HCEC 1CT (cell line): ENCODE data around the gene MPRIP.
A peak's percentile ranks its signal among the peaks of the same experiment; 100 is the strongest.
"Not testable (repeated sequence)": the region's sequence is repeated elsewhere in the genome, so short reads cannot be mapped to it uniquely, and the experiment has no call there.

Experiments
- DNase-seq: peaks from one replicate; pipeline ENCODE4 v3.0.0-alpha.2; 2017

MPRIP gene

GRCh38 chr17:17173921-17174320 is 131.7 kb downstream of the MPRIP start:
- DNase-seq: no peak

DNA sequence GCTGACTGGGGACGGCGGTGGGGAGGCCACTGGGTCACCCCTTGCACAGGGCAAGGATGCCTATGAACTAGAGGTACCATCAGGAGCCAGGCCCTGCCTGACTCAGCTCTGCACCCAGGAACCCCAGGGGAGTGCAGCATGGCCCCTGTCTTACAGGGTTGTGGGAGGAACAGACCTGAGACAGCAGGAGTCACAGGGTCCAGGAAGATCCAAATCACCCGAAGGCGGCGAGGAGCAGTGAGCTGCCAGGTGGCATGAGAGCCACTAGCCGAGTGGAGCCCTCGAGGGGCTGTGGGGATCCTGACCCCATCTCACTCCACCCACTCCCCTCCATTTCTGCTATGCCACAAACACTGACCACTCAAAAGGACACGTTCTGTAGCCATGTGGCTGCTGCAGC is 133.1 kb downstream of the MPRIP start:
- DNase-seq: no peak

- DNase-seq: no peak
Measured at GRCh38 chr17:17175917-17176316, 133.7 kb downstream of the MPRIP start.

GRCh38 chr17:17176341-17176740 is 134.1 kb downstream of the MPRIP start:
- DNase-seq: no peak

DNA sequence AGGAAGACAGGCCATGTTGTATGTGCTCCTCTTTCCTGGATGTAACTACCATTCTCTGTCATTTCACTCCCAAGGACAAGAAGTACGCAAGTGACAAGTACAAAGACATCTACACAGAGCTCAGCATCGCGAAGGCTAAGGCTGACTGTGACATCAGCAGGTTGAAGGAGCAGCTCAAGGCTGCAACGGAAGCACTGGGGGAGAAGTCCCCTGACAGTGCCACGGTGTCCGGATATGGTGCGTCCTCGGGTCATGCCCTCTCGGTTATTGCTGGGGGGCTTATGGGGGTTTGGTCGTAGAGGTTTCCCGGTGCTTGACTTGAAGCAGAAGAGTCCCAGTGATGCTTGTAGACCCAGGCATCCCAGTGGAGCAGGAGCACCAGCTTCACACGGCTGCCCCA is 134.9 kb downstream of the MPRIP start:
- DNase-seq: no peak

DNA sequence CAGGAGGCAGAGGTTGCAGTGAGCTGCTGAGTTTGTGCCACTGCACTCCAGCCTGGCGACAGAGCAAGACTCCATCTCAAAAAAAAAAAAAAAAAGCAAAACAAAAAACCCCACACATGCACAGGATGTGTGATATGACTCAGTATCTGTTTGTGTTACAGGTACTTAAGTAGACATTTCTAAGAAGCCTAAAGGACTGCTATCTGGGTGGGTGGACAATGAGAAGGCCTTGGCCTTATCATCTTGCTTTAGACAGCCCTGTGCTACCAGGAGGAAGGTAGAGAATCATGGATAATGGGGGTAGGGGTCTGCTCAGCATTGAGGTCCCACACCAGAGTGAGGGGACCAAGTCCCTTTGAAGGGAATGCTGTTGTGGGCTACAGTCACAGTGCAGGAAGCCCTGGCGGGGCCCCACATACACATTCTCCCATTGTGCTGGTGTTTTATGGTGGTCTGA is 137.1 kb downstream of the MPRIP start:
- DNase-seq: no peak

DNA sequence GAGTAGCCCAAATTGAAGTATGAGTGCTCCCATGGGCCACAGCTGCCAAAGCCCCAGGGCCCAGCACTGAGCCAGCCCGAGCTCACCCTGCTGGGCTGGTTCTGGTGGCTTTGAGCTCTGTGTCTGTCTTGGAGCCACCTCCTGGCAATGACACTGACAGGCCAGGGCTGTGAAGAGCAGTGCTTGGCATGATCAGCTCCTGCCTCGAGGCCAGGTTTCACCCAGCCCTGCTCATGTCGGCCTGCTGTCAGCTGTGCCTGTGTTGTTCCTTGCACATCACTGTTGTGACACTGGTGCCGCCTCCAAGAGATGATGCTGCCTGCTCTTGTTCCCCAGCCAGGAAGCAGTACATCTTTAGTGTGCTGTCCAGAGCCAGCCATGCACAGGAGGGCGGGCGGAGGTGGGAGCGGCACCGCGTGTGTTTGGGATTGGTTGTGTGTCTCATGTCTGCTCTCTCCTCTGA is 137.9 kb downstream of the MPRIP start:
- no peak for DNase-seq

GRCh38 chr17:17180741-17181525 is 138.7 kb downstream of the MPRIP start:
- DNase-seq: no peak

DNA sequence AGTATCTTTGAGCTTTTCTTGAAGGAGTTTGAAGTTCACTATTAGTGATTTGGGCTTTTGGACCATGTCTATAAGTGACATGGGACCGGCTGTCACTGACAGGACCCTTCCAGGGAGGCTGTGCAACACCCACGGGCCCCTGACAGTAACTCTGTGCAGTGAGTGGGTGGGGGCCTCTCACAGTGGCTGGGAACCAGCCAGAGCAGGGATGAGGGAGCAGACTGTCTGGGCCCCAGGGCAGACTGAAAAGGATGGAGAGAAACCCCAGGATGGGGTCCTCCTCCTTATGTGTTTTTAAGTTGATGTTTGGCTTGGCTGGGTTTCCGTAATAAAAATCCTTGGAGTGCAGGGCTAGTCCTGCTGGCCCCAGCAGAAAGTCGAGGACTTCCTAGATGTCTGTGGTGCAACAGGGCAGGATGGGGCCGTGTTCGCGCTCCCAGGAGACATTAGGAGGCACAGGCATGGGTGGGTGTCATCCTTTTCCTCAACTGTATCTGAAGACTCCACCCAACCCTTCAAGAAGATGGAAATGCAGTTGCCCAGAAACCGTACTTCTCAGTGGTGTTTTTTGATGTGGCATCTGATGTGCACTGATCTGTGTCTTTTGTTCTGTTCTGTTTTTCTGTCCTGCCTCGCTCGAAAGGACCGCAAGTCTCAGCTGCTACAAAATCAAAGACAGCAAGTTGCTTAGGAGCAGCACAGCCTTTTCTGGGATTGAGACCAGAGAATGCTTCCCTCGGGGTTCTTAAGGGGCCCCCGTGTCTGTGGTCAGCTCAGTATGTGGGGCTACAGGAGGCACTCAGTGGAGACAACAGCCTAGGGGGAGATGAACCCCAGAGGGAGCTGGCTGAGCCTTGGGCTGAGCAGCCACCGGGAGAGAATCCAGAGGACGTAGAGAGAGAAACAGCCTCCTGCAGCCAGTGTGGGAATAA is 139.7 kb downstream of the MPRIP start:
- DNase-seq: no peak

- no peak for DNase-seq
Measured at GRCh38 chr17:17182598-17183136, 140.4 kb downstream of the MPRIP start.

DNA sequence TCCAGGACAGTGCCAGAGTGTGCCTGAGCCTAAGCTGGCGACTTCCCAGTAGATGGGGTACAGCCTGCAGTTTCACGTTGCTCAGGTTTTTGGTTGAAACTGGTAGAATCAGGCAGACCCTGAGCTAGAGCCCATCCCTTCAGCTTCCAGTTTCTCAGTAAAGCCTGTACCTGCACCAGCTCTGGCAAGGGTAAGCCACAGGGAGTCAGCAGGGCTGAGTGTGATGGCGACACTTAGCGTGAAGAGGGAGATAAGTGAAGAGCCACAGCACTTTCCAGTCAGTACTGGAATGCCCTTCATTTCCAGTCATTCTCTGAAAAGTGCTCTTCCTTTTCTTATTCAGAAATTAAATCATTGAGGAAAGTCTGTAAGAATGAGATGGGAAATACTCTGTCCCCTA is 141.5 kb downstream of the MPRIP start:
- no peak for DNase-seq

GRCh38 chr17:17184985-17185757 is 142.9 kb downstream of the MPRIP start:
- DNase-seq: not testable (repeated sequence)

DNA sequence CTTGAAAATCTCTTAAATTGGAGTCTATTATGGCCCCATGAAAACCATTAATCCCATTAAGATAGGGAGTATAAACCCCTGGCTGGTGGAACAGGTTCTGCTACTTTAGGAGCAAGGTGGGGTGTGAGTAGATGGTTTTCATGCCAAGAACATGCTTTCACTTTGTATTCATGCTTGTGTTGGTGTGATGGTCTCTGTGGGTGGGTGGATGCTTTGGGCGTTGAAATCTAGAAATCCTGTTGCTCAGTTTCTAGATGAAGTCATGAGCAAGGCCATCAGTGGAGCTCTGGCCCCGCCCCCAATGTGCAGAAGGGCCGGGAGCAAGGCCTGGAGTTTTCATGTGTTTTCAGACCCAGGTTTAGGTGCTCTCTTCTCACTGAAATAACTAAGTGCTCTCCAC is 143.8 kb downstream of the MPRIP start:
- no peak for DNase-seq

- no peak for DNase-seq
Measured at GRCh38 chr17:17186551-17187505, 144.6 kb downstream of the MPRIP start.

GRCh38 chr17:17188586-17188985 is 146.3 kb downstream of the MPRIP start:
- no peak for DNase-seq

GRCh38 chr17:17189559-17189958 is 147.3 kb downstream of the MPRIP start:
- no peak for DNase-seq

DNA sequence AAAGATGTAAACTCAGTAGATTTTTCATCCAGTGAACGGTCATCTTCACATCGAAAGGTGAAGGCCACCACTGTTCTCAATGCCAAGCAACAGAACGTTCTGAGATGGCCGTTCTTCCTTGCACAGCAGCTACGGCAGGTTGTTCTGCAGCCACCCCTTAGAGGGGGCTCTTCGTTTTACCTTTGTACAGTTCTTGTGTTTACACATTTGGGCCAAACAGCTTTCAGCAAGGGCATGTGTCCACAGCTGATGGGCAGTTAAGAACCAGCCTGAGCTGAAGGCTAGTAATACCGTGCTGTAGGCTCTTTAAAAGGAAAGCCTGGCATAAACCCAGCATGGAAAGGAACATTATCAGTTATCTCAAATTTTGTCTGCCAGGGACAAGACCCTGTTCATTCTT is 147.9 kb downstream of the MPRIP start:
- no peak for DNase-seq

DNA sequence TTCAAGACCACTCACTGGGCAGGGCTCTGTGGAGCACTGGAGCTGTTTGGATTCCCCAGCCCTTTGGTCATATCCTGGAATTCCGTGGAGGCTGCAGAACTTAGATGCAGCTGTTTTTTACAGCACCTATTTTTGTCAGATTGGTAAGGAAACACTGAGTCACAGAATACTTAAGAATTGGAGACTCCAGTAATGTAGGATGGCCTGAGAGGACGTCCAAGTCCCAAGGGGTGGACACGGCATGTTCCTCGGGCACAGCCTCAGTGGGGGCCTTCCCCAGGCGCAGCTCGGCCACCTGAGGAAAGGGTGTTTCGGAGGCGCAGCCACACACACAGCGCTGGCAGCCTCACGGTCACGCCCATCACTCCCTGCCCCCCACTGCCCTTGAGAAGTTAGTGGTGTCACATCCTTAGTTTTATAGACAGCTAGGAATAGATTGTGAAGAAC is 149.1 kb downstream of the MPRIP start:
- peak; percentile 87 for DNase-seq

- no peak for DNase-seq
Measured at GRCh38 chr17:17191961-17192381, 149.7 kb downstream of the MPRIP start.

GRCh38 chr17:17195466-17195865 is 153.2 kb downstream of the MPRIP start:
- not testable (repeated sequence) for DNase-seq

GRCh38 chr17:17196776-17197175 is 154.5 kb downstream of the MPRIP start:
- DNase-seq: no peak
